GM19463 (cell line): ENCODE results near the gene CCDC138.

Experiments used
- ATAC-seq: cut with Tn5 transposase; IDR thresholded peaks from one replicate; pipeline ENCODE4 v1.9.1; 2021; ENCODE audit warnings: mild to moderate bottlenecking, moderate library complexity; ENCODE audit not compliant: unreplicated experiment

The CCDC138 gene

DNA sequence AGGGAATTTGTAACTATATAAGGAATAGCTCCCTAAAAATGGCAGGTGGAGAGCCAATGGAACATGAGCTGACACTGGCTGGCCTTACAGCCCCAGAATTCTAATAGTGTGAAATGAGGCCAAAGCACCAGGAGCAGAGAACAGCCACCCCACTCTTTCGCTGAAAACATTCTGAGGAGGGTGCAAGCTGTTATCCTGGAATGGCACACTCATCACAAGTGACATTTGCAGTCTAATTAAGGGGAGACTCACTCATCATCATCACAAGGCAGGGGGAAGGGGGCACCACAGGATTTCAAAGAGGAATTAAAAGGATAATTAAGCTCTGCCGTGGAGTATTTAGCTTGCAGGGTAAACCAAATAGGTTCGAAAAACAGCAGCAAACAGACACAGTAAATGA is 108.2 kb downstream of the CCDC138 start:
- no peak for ATAC-seq

DNA sequence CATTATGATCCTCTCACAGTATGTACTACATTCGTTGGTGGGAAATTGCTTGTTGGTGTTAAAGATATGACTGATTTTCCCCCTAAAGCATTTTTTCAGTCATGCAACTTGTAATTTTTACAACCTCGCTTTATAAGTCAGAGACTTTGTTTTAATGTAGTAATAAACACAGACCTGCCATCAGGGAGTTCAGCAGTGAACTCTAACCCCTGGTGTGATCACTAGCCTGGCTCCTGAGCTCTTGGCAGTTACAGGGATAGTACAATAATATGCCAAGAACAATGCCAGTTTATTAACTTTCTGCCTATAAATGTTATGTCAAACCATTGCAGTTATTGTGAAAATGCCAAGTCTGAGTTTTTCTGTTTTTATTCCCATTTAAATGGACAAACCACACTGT is 108.6 kb downstream of the CCDC138 start:
- ATAC-seq, result no peak

DNA sequence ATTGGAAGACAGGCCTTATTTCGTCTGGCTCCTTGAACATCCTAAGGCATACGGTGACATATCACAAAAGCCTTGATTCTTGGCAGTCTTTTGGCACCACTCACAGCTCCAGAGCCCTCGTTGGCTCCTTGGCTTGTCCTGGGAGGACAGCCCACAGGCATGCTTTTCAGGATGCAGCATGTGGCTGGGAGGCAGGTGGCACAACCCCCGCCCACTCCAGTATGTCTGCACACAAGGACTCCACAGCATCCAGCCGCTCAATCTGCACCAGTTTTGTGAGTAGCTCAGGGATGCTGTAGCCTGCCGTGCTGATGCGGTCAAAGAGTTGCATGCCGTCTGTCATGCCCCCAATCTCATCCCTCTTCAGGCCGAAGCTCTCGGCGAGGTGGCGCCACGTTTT is 110.2 kb downstream of the CCDC138 start:
- no peak for ATAC-seq

DNA sequence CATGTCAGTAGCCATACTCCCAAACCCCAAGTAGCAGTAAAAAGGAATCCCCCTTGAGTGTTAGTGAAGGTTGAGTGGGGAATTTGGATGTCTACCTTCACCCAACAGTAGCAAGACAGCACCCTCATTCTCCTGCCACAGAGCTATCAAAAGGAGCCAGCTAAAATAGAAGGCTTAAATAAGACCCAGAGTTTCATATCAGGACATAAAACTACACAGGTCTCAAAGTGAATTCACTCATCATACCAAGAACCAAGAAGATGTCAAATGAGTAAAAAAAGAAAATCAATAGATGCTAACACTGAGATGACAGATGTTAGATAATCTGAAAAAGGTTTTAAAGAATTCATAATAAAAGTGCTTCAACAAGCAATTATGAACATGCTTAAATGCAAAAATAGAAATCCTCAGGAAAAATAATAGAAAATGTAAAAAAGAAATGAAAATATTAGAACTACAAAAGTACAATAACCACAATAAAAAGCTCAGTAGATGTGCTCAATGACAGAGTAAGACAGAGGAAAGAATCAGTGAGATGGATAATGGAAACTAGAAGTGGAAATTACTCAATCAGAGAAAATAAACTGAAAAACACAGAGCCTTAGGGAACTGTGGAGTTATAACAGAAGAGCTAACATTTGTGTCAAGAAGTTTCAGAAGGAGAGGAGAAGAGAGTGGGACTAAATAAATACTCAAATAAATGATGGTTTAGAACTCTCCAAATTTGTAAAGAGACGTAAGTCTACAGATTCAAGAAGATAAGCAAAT is 111.9 kb downstream of the CCDC138 start:
- no peak for ATAC-seq

DNA sequence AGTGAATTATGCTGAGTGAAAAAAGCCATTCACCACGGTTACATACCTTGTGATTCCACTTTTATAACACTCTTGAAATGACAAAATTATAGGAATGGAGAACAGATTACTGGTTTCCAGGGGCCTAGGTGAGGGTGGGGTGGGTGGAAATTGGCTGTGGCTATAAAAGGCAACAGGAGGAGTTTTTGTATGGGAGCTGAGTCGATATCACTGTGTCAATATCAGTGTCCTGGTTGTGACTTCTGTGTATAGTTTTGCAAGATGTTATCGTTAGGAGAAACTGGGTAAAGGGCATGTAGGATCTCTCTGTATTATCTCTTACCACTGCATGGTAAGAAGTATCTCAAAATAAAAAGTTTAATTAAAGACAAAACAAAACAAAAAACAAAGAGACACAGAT is 118.1 kb downstream of the CCDC138 start:
- no peak for ATAC-seq

DNA sequence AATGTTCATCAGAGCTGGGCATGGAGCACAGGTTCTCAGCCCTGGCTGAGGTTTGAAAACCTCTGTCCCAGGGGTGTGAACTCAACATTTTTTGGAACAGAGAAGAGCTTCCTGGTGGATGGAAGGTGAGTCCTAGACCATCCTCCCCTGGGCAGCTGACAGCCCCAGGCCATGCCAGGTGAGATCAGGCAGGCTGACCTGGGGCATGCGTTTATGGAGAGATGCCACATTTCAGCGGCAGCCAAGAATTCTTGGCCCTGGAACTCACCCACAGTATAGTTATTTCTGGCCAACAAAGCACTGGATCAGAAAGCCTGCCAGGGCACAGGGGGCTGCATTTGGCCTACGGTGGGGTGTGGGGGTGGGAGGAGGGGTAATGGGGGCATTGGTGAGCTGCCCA is 118.6 kb downstream of the CCDC138 start:
- no peak for ATAC-seq

DNA sequence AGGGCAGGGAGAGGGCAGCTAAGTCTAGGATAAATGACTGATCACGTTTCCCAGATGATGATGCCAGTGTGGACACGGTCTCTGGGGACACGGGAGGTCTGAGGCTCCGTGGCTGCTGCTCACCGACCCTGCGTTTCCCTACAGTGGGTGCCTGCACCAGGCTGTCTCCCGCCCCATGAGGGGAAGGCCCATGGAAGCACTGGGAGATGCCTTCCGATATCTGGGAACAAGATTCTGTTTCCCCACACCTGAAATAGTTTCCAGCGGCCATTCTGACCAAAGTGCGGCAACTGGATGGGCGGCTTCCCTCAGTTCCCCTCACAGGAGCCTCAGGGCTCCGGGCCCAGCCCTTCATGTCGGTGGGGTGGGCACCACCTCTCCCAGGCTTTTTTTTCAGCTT is 119.3 kb downstream of the CCDC138 start:
- ATAC-seq, result no peak

DNA sequence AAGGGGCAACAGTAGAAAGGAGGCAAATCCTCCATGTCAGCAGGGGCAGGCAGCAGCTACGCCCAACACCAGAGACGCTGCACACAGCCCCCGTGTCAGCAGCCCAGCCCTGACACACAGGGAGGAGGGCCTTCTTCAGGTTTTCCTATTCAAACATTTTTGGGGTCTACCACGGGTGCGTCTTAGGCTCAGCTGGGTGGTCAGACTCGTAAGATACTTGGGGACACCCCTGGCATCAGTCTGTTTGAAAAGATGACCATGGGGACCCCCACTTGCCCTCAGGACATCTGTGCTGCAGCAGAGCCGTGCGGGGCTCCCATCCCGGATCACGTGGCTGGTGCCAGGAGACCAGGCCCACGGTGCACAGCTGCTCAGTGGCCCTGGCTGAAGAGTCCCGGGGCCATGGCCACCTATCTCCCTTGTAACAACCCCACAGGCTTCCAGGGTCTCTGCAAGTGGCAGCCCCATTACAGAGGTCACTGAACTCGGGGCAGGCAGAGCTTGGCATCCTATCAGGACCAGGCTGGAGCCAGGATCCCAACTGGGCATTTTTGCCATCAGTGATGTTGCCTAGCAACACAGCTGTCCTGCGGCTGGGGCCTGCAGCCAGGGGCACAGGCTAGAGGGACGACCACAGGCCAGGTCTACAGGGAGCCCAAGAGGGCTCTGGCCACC is 120.0 kb downstream of the CCDC138 start:
- no peak for ATAC-seq

DNA sequence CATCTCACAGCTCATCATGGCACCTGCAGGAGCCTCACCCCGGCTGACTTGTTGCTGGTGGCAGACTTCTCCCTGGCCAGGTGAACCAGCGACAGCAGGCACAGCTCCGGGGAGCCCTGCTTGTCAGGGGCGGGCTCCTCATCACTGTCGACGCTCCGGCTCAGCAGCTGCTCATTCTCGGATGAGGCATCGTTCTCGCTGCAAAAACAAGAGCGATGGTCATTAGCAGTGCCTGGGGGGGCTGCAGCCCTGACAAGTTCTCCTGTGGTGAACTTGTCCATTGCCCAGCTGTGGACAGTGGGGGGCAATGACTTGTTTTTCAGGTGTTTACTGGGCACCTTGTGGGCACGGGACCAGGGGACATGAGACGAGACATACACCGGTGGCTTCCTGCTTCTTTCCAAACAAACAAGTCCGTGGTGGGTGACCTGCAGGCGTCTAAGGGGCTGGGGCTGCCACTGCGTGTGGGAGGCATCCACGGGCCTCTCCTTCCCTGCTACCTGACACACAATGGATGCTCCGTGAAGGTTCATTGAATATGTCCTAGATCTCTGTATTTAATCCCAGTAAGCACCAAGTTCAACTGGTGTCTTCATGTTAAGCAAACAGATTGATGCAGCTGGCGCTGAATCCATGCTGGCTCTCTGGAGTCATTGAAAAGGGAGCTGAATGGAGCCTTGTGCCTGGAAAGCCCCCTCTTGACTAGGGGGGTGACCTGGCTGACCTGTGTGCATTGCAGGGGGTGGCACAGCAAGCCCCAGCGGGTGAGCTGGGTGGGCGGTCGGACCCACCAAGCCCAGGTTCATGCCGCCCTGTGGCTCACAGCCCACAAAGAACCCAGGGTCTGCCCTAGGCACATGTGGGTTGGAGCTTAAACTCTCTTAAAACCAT is 121.5 kb downstream of the CCDC138 start:
- no peak for ATAC-seq

DNA sequence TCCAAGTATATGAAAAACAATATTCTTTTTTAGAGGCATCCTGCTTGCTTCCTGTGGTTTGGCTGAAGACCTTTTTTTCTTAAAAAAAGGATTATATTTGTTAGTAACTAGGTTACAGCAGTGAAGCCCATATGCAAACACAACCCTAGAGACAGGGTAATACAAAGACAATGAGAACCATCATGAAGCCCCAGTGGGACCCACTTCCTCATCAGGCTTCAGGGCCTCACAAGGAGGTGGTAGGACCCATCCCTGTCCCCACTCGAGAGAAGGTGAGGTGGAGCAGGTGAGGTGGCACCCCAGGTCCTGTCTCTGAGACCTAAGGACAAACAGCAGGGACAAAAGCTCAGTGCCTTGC is 122.1 kb downstream of the CCDC138 start:
- no peak for ATAC-seq

DNA sequence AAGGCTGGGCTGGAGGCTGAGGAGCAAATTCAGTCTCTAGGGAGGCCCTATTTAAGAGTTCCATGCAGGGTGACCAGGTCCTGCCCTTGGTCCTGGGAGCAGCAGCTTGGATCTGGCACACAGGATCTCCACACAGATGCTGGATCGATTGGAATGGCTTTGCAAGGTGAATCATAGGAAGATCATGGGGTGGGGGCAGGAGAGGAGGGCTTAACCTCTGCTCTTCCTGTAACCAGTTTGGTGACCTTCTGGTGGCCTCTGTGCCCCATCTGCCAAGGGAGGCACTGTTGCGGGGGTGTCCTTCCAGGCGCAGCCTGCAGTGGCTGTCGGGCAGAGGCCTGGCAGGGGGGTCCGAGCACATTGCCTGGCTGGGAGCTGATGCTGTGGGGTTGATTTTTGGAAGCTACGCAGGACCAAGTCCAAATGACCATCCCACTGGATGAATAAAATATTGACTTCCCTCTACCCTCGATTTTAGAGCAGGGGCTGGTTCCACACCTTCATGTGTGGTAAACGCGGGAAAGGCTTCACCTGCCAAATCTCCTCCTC is 122.8 kb downstream of the CCDC138 start:
- no peak for ATAC-seq

DNA sequence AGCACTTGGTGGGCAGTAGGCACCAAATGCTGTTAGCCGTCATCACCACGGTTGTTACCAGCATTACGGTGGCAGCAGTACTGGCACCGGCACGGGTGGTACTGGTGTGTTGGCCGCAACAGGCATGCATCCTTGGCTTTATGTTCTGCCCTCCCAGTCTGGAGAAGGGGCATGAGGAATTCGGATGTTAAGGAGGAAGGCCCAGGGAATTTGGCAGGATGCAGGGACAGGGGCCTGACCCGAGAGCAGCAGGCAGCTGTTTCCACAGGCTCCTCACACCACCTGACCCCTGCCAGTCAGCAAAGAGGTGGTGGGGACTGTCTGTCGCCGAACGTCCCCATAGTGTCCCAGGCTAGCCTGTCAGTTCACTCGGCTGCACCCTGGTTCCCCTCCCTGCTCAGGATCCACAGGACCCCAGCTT is 123.5 kb downstream of the CCDC138 start:
- ATAC-seq, result no peak

DNA sequence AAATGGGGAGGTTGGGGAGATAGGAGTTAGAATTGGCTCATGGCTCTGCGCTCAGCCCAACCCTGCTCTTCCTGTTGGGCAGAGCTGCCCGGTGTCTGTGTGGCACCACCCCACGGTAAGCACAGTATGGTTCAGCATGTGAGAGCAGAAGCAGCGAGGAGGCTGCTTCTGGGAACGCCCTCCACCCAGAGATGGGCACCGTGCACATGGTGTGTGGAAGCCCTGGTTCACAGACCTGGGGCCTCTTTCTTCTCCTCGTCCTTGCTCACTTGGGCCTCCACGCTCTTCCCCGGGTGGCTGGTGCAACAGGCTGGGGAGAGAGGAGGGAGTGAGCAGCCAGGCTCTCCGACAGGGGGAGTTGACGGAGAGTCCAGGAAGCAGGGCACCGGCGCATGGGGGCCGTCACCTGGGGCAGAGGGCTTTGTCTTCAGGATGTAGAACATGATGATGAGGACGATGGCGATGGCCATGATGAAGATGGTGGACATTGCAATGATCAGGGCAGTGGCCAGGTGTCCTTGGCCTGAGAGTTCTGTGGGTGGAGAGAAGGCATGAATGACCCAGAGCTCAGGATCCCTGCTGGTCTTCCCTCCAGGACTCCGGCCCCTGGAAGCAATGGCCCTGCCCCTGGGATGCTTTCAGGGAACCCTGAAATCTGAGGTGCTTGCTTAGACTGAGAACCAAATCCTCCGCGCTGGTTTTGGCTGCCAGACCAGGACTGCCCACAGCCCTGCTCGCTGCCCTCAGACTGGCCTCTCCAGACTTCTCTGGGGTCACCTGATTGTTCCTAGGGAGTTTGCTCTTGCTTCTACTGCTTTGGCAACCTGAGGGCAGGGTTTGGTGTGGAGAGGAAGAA is 124.2 kb downstream of the CCDC138 start:
- ATAC-seq, result no peak

DNA sequence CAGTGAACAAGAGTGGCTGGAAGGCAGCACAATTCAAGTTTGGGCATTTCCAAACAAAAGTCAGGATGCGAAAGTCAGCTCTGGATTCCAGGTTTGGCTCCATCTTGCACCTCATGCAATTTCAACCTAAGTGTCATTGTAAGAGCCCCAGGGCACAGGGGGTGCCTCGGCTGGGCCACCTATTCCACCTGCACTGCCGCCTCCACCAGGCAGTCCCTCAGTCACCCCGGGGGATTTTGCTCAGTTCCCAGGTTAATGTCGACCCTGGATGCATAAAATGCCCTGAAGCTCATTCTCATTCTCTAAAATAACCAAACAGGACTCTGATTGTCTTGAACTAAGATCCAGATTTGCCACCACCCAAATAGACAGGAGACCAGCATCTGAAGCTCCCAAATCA is 124.8 kb downstream of the CCDC138 start:
- no peak for ATAC-seq

DNA sequence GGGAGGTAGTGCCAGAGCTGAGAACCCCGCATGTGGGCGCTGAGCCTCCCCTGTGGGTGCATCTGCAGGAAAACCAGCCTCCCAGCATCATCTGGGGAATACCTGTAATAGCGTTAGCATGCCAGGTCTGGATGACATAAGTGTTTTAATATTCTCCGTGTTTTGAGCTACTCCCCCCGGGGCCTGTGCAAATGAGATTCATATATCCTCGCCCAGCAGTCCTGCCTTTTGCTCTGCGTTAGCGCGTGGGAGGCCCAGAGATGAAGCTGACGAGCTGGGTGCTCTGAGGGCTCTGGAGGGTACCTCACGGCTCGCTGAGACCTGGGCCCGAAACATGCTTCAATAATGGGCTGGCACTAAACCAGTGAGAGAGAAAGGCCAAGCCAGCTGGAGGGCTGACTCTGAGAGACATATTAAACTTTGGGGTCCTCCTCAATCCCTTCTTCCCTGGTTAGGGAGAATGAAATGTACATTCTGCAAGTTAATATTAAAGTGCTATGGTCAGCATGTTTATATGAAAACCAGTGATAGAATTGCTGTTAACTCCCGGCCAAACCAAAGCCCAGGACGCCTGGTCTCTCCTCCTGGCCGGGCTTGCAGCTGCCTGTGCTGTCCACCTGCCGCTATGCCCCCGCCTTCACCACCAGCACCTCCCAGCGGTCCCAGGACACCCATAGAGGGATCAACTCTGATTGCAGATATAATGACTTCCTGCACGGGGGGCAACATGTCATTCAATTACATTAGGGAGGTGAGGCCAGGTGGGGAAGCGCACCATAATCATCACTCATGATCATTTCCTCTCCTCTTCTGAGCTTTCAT is 125.4 kb downstream of the CCDC138 start:
- ATAC-seq, result no peak

DNA sequence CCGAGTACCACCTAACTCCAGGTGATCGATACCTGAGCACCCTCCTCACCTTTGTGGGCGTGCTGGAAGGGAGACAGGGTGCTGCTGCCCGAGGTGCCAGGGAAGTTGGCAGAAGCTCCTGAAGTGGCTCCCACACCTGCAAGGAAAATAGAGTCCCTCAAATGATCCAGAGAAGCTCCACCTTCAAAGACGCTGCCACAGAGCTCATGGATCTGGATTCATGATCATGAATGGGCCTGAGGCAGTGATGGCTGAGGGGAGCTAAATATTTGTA is 126.0 kb downstream of the CCDC138 start:
- no peak for ATAC-seq

DNA sequence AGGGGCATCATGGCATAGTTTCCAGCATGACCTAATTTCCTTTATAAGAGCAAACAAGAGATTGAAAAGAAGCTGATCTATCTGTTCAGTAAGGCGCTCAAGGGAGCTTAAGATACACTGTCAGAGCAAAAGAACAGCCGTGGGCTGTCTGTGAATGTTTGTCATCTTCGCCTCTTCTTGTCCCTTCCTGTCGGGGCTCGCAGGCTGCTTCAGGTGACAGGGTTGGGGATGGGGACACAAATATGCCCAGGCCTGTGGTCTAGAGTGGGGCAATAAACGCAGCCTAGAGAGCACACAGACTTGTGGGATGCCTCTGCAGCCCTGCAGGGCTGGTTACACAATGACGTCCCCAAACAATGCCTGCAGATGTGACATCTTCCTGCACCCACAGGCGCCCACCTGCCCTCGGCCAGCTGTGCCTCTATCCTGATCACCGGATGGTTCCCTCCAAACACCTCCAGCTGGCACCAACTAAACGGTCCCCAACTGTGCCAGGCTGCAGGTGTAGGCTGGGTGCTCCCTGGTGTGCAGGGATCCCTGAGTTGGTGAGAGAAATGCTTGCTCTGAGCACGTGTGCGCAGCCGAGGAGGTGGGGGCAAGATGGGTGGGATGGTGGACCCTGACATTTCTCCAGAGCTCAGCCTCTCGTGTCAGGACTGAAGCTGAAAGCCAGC is 129.7 kb downstream of the CCDC138 start:
- ATAC-seq, result no peak

DNA sequence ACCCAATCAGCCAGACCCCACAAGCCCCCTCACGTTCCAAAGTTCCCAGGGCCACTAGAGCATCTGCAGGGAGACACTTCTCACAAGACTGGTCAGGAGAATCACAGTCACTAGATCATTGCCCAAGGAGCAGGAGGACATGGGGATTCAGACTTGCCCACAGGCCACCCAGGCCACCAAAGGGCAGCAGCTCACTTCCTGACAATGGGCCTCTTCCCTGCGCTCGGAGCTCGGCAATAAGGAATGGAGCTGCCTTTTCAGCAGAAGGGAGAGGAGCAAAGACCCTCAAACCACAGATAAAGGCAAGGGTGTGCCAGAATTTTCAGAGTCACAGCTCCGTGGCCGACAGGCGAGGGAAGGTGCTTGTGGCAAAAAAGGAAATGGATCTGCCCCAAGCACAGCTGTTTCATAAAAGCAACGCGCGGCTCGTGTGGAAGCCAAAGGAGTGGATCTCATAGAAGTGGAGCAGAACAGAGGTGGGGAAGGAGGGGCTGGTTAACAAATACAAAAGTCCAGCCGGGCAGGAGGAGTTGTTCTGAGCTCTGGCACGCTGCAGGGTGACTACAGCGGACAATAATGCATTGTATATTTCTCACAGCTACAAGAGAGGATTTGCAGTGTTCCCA is 130.3 kb downstream of the CCDC138 start:
- ATAC-seq, result no peak

DNA sequence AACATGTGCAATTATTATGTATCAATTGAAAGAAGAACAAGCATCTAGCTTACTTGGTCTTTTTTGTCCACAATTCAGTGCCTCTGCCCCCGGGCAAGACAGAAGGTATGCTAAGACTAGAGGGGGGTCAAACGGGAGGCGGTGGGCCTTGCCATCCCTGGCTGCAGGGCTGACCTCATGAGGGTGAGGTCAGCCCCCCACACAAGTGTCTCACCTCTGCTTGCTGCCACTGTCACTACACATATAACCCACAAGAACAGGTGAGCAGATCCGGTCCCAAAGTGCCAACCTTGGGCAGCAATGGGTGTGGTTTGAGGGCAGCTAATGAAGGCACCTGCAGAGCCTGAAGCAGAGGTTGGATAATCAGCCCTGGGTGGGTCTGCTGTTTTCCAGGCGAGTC is 131.0 kb downstream of the CCDC138 start:
- no peak for ATAC-seq
